ENCODE data around the gene DEDD.
"Not testable (repeated sequence)": the region's sequence is repeated elsewhere in the genome, so short reads cannot be mapped to it uniquely, and the experiment has no call there.

Gene DEDD

DNA sequence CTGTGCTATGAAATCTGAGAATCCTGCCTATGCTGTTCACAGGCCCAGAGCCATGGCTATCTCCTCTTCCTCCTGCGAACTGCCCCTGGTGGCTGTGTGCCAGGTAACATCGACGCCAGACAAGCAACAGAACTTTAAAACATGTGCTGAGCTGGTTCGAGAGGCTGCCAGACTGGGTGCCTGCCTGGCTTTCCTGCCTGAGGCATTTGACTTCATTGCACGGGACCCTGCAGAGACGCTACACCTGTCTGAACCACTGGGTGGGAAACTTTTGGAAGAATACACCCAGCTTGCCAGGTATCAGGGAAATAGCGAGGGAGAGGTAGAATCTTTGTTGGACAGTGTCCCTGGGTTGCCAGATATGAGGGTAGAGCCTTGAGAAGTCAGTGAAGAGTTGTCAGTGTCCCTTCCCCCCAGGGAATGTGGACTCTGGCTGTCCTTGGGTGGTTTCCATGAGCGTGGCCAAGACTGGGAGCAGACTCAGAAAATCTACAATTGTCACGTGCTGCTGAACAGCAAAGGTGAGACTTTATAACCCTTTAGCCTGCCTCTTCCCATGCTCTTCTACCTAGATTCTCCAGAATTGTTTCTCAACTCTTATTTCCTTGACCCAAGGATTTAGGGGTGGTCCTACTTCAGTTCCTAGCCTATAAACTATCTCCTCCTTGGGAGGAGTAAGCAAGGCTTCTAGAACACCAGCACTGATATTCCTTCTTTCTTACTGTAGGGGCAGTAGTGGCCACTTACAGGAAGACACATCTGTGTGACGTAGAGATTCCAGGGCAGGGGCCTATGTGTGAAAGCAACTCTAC lies 13.2 kb downstream of the DEDD start:
- FAIRE-seq (peak; percentile 50), DNase-seq (ENCODE audit: insufficient read length) (peak; percentile 44)
- TF ChIP-seq TAF1 (IDR thresholded peaks at IDR 0.05; ENCODE audit: borderline replicate concordance, low read depth, low read length) (no peak), POLR2AphosphoS5 (IDR thresholded peaks at IDR 0.05; ENCODE audit: low read depth, low read length) (0 out of 2 replicates have a peak, but pooled peaks have one; percentile 33)

- TF ChIP-seq POLR2AphosphoS5 (IDR thresholded peaks at IDR 0.05; ENCODE audit: low read depth, low read length) = peak; percentile 85
- TF ChIP-seq TAF1 (IDR thresholded peaks at IDR 0.05; ENCODE audit: borderline replicate concordance, low read depth, low read length) = peak; percentile 94
- TF ChIP-seq POLR2A (IDR thresholded peaks at IDR 0.05; ENCODE audit: low read depth, low read length) = peak; percentile 93
- FAIRE-seq = peak; percentile 97
- peak; percentile 93 for DNase-seq (ENCODE audit: insufficient read length)
Measured at GRCh38 chr1:161117759-161118581, 14.5 kb downstream of the DEDD start, which contains the start of the genes NIT1 and PFDN2. Gene NIT1, plus strand, starts transcription at chr1:161118105. Its CDS starts 72 bp downstream, at chr1:161118177. Gene PFDN2, minus strand, starts transcription at chr1:161118037. Its CDS starts 11 bp downstream, at chr1:161118026.

- not testable (repeated sequence) for FAIRE-seq; DNase-seq (ENCODE audit: insufficient read length)
Measured at GRCh38 chr1:161115961-161116360, 16.5 kb downstream of the DEDD start.

GRCh38 chr1:161115132-161115711 lies 17.2 kb downstream of the DEDD start:
- DNase-seq (ENCODE audit: insufficient read length) = no peak
- TF ChIP-seq POLR2A (IDR thresholded peaks at IDR 0.05; ENCODE audit: low read depth, low read length) (no peak), TAF1 (IDR thresholded peaks at IDR 0.05; ENCODE audit: borderline replicate concordance, low read depth, low read length) (no peak), POLR2AphosphoS5 (IDR thresholded peaks at IDR 0.05; ENCODE audit: low read depth, low read length) (no peak)
- no peak for FAIRE-seq

GRCh38 chr1:161114556-161114955 lies 17.9 kb downstream of the DEDD start:
- TF ChIP-seq TAF1 (IDR thresholded peaks at IDR 0.05; ENCODE audit: borderline replicate concordance, low read depth, low read length) (no peak), POLR2AphosphoS5 (IDR thresholded peaks at IDR 0.05; ENCODE audit: low read depth, low read length) (no peak), POLR2A (IDR thresholded peaks at IDR 0.05; ENCODE audit: low read depth, low read length) (no peak)
- FAIRE-seq = no peak
- DNase-seq (ENCODE audit: insufficient read length) = no peak

DNA sequence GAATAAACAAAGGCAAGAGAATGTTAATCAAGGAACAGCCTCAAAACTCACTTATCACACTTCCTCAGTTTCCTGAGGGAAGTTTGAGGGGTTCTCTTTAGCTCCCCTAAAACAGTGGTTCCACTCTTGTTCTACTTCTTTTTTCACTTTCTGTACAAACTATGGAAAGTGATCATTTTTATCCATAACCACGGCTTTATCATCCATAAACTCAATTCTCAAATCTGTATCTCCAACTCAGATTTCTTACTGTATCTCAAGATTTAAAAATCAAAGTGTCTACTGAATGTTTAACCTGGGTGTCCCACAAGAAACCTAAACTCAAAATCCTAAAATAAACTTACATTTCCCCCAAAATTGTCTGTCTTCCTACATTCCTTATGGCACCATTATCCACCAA lies 18.6 kb downstream of the DEDD start:
- TF ChIP-seq POLR2A (IDR thresholded peaks at IDR 0.05; ENCODE audit: low read depth, low read length) (no peak), POLR2AphosphoS5 (IDR thresholded peaks at IDR 0.05; ENCODE audit: low read depth, low read length) (no peak), TAF1 (IDR thresholded peaks at IDR 0.05; ENCODE audit: borderline replicate concordance, low read depth, low read length) (no peak)
- DNase-seq (ENCODE audit: insufficient read length) (no peak), FAIRE-seq (no peak)

DNA sequence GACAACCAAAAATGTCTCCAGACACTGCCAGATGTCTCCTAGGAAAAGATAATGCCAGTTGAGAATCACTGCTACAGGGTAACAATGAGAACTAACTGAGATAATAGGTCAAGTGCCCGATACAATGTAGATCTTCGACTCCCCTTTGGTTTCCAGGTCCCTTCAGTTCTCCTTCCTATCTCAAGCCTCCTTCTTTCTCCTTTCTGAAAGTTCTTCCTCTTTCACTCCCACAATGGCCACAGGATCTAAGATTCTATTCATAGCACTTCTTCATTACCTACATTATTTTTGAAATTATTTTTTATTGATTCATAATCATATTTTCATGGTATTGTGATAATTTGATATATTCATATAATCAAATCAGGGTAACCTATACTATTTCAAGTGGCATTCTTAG lies 20.9 kb downstream of the DEDD start:
- TF ChIP-seq POLR2A (IDR thresholded peaks at IDR 0.05; ENCODE audit: low read depth, low read length) (no peak), TAF1 (IDR thresholded peaks at IDR 0.05; ENCODE audit: borderline replicate concordance, low read depth, low read length) (no peak), POLR2AphosphoS5 (IDR thresholded peaks at IDR 0.05; ENCODE audit: low read depth, low read length) (no peak)
- DNase-seq (ENCODE audit: insufficient read length) (no peak), FAIRE-seq (no peak)

- no peak for TF ChIP-seq POLR2AphosphoS5 (IDR thresholded peaks at IDR 0.05; ENCODE audit: low read depth, low read length)
- no peak for TF ChIP-seq POLR2A (IDR thresholded peaks at IDR 0.05; ENCODE audit: low read depth, low read length)
- no peak for TF ChIP-seq TAF1 (IDR thresholded peaks at IDR 0.05; ENCODE audit: borderline replicate concordance, low read depth, low read length)
- FAIRE-seq = no peak
- no peak for DNase-seq (ENCODE audit: insufficient read length)
Measured at GRCh38 chr1:161111117-161111516, 21.4 kb downstream of the DEDD start.

DNA sequence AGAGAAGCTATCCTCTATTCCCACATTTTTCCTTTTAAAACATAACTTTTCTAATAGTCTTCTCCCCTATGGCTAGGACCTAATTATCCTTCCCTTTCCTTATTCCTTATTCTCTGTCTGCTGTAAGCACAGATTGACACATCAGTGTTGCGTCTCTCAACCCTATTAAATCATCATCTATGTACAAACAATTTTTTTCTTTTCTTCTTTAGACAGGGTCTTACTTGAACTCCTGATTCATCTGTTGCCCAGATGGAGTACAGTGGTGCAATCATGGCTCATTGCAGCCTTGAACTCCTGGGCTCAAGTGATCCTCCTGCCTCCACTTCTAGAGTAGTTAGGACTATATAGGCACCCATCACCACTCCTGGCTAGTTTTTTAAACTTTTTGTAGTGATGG lies 26.0 kb downstream of the DEDD start:
- FAIRE-seq = no peak
- TF ChIP-seq TAF1 (IDR thresholded peaks at IDR 0.05; ENCODE audit: borderline replicate concordance, low read depth, low read length) (no peak), POLR2AphosphoS5 (IDR thresholded peaks at IDR 0.05; ENCODE audit: low read depth, low read length) (no peak), POLR2A (IDR thresholded peaks at IDR 0.05; ENCODE audit: low read depth, low read length) (no peak)
- DNase-seq (ENCODE audit: insufficient read length) = no peak

- FAIRE-seq (no peak), DNase-seq (ENCODE audit: insufficient read length) (no peak)
- TF ChIP-seq POLR2A (IDR thresholded peaks at IDR 0.05; ENCODE audit: low read depth, low read length) = no peak
- TF ChIP-seq TAF1 (IDR thresholded peaks at IDR 0.05; ENCODE audit: borderline replicate concordance, low read depth, low read length) = no peak
- no peak for TF ChIP-seq POLR2AphosphoS5 (IDR thresholded peaks at IDR 0.05; ENCODE audit: low read depth, low read length)
Measured at GRCh38 chr1:161100556-161100955, 31.9 kb downstream of the DEDD start.

DNA sequence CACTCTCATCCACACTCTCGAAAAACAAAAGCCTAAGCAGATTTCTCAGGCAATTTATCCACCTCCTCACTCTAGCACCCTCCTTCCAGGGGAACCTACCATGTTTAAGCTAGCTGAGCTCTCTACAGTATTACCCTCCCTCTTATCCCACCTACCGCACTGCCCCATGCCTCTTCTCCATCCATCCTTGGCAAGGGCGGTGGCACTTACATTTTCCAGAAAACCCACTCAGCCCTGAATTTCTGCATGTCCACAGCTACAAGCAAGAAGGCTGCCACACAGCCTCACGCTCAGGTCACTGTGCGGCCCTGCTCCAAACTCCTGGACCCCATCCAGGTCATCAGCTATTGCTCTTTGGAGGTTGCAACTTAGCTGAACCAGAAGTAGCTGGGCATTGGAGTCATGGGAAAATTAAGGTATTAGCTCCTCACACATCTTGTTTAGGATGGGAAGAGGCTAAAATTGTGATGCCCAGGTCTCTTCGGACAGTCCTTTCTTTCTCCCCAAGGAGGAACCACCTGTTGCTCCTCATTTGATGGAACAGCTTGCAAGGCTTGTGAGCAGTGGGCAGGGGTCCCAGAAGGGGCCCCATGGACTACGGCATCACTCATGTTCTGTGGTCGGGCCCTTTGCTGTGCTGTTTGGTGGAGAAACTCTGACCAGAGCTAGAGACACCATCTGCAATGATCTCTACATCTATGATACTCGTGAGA lies 33.2 kb downstream of the DEDD start:
- FAIRE-seq = no peak
- DNase-seq (ENCODE audit: insufficient read length) = no peak
- TF ChIP-seq POLR2AphosphoS5 (IDR thresholded peaks at IDR 0.05; ENCODE audit: low read depth, low read length) (0 out of 2 replicates have a peak, but pooled peaks have one; percentile 42), TAF1 (IDR thresholded peaks at IDR 0.05; ENCODE audit: borderline replicate concordance, low read depth, low read length) (no peak)
